SK-N-SH (cell line): ENCODE measurements around the gene UCKL1. TPM values are rescaled to one million over a fixed set of nuclear protein-coding genes. Genes with fewer than 3 reads are reported as not detected.

Experiments used
- CTCF ChIA-PET: fragments of 300-600, 350-600 bp; formaldehyde crosslinking; extraction: SDS; loops from one replicate; lab custom pipeline; 2021; lab: Yijun Ruan, JAX
- POLR2A ChIA-PET: fragments of 350-600 bp; sonication (Branson Sonifier 250); formaldehyde crosslinking; extraction: SDS; loops from one replicate; lab custom pipeline; 2020; ENCODE audit warnings: antibody characterized with exemption, inconsistent platforms; lab: Yijun Ruan, JAX
- DNase-seq: peaks from one replicate; pipeline ENCODE4 v3.0.0; 2012
- H2AFZ ChIP-seq: fragments of 200-600 bp; sonication (generic); 2 replicates; pipeline ENCODE4 v1.8.1; 2016; ENCODE audit warnings: antibody characterized with exemption, mild to moderate bottlenecking, low read depth
- H3F3A ChIP-seq: fragments of 200-600 bp; sonication (generic); replicated peaks from 2 replicates; pipeline ENCODE3; 2016; ENCODE audit warnings: antibody characterized with exemption, mild to moderate bottlenecking; ENCODE audit not compliant: insufficient read depth
- H3K27ac ChIP-seq, 2 experiments: fragments of 200-500 bp in 1 of 2; fragments of 200-600 bp in 1 of 2; sonication (Bioruptor generic) in 1 of 2; sonication (generic), shearing (Covaris generic) in 1 of 2; 2 replicates each; pipeline versions ENCODE4 v1.5.1 to v1.6.1; 2014 to 2016; ENCODE audit warnings: low read depth in 2 of 2, inconsistent platforms in 1 of 2, low read length in 1 of 2, mild to moderate bottlenecking in 1 of 2, mixed read lengths in 1 of 2
- H3K27me3 ChIP-seq: fragments of 200-600 bp; sonication (generic), shearing (Covaris generic); 2 replicates; pipeline ENCODE4 v1.6.1; 2016; ENCODE audit warnings: mixed run types; ENCODE audit not compliant: insufficient read depth
- H3K36me3 ChIP-seq, 2 experiments: fragments of 200-500 bp in 1 of 2; fragments of 200-600 bp in 1 of 2; sonication (Bioruptor generic) in 1 of 2; sonication (generic) in 1 of 2; replicated peaks in 1 of 2; 2 replicates each; pipeline versions ENCODE3 to v1.5.1; 2014 to 2016; ENCODE audit warnings: low read length in 1 of 2, mild to moderate bottlenecking in 1 of 2; ENCODE audit not compliant: insufficient read depth in 2 of 2, control insufficient read depth in 1 of 2
- H3K4me1 ChIP-seq, 2 experiments: fragments of 200-500 bp in 1 of 2; fragments of 200-600 bp in 1 of 2; sonication (Bioruptor generic) in 1 of 2; sonication (generic), shearing (Covaris generic) in 1 of 2; 2 replicates each; pipeline versions ENCODE4 v1.5.1 to v1.6.1; 2014 to 2016; ENCODE audit warnings: low read depth in 1 of 2, low read length in 1 of 2, mixed run types in 1 of 2; ENCODE audit not compliant: insufficient read depth in 2 of 2, control insufficient read depth in 1 of 2
- H3K4me2 ChIP-seq: fragments of 200-600 bp; sonication (generic), shearing (Covaris generic); 2 replicates; pipeline ENCODE4 v1.6.1; 2017; ENCODE audit warnings: mixed run types
- H3K4me3 ChIP-seq, 2 experiments: fragments of 200-500 bp in 1 of 2; fragments of 200-600 bp in 1 of 2; sonication (Bioruptor generic) in 1 of 2; sonication (generic), shearing (Covaris generic) in 1 of 2; 2 replicates each; pipeline versions ENCODE4 v1.5.1 to v1.8.1; 2014 to 2016; ENCODE audit warnings: low read depth in 2 of 2, inconsistent platforms in 1 of 2, low read length in 1 of 2, mild to moderate bottlenecking in 1 of 2, mixed read lengths in 1 of 2, moderate library complexity in 1 of 2
- H3K79me2 ChIP-seq: fragments of 200-600 bp; sonication (generic); 2 replicates; pipeline ENCODE4 v1.8.1; 2017; ENCODE audit warnings: mild to moderate bottlenecking; ENCODE audit not compliant: insufficient read depth
- H3K9ac ChIP-seq: fragments of 200-600 bp; sonication (generic); 2 replicates; pipeline ENCODE4 v1.6.1; 2017; ENCODE audit warnings: mixed run types
- H3K9me2 ChIP-seq: fragments of 200-600 bp; sonication (generic); 2 replicates; pipeline ENCODE4 v1.6.1; 2017; ENCODE audit warnings: mixed run types
- H3K9me3 ChIP-seq: fragments of 200-600 bp; sonication (generic); 2 replicates; pipeline ENCODE4 v1.6.1; 2017; ENCODE audit warnings: mixed run types, mild to moderate bottlenecking, moderate library complexity
- H4K20me1 ChIP-seq: fragments of 200-600 bp; sonication (generic); 2 replicates; pipeline ENCODE4 v1.6.1; 2017; ENCODE audit warnings: mild to moderate bottlenecking, mixed run types; ENCODE audit not compliant: insufficient read depth
- EZH2phosphoT487 ChIP-seq: fragments of 200-600 bp; sonication (generic); IDR thresholded peaks from 2 replicates; pipeline ENCODE4 v1.6.1; 2017; ENCODE audit warnings: low read depth, mixed run types, mild to moderate bottlenecking, antibody characterized with exemption, moderate library complexity, borderline replicate concordance
- GABPA ChIP-seq: IDR thresholded peaks from 2 replicates; pipeline ENCODE4 v1.4.0; 2012; ENCODE audit warnings: low read depth, mild to moderate bottlenecking
- PBX3 ChIP-seq: IDR thresholded peaks from 2 replicates; pipeline ENCODE4; 2012
- REST ChIP-seq: IDR thresholded peaks from 2 replicates; pipeline ENCODE4 v1.6.1; 2012; ENCODE audit warnings: mild to moderate bottlenecking, low read depth, low read length, moderate library complexity
- SMC3 ChIP-seq: IDR thresholded peaks from 2 replicates; pipeline ENCODE4 v1.6.1; 2012; ENCODE audit warnings: low read depth, low read length, improper control_type of control experiment
- TCF12 ChIP-seq: IDR thresholded peaks from 2 replicates; pipeline ENCODE4 v1.4.0; 2012
- WGBS: methylation state at CpG from one replicate; pipeline ENCODE4 v1.1.6; 2017; ENCODE audit warnings: low lambda C conversion rate; 5-methylcytosine and 5-hydroxymethylcytosine counted together
- polyA plus RNA-seq, 3 experiments: library from polyadenylated mRNA; depleted of rRNA; stranded (reverse); fragments of >200 nt; gene quantifications; 2 replicates each; pipeline ENCODE4 v1.2.3, GENCODE V29; 2012
- TF ChIP-seq, protein P1 (sequence below): fragments of 150-350 bp; IDR thresholded peaks from 2 replicates; pipeline ENCODE4 v1.6.1; 2016; ENCODE audit warnings: mild to moderate bottlenecking, low read depth, low read length
- TF ChIP-seq, protein P2 (sequence below): fragments of 200-600 bp; sonication (generic); IDR thresholded peaks from 2 replicates; pipeline ENCODE4 v1.6.1; 2017; ENCODE audit warnings: antibody characterized with exemption, mild to moderate bottlenecking, moderate library complexity
- TF ChIP-seq, protein P3 (sequence below): IDR thresholded peaks from 2 replicates; pipeline ENCODE4 v1.4.0; 2012; ENCODE audit warnings: low read depth

The UCKL1 gene
- polyA plus RNA-seq, 1 of the 3 experiments (the other 2 are of a cell fraction) = 71.6 TPM

- Histone ChIP-seq H3K4me3 (no peak overlapping the region), H4K20me1 (peaks cover 18% of the 10 kb centered on the region; the same call in 1 of the 2 replicates), H3K4me1 (no peaks in the 10 kb centered on the region), H3K4me2 (no peak overlapping the region), H3K36me3 (peaks cover 13 to 60% of the 10 kb centered on the region in 2 experiments), H3K9me3 (no peaks in the 10 kb centered on the region), H3K9me2 (no peaks in the 10 kb centered on the region), H2AFZ (no peak overlapping the region)
- 94% methylated on average over 8 of the region's 17 CpGs for WGBS
- CTCF ChIA-PET = interaction anchor here (1.0 to 1.5 kb wide), 3 partner anchors 11 to 157 kb away, joined by 3 to 6 read pairs (median 3); no protein-coding TSS in a partner anchor
- POLR2A ChIA-PET = no interaction called here
- TF ChIP-seq, protein P1, sequence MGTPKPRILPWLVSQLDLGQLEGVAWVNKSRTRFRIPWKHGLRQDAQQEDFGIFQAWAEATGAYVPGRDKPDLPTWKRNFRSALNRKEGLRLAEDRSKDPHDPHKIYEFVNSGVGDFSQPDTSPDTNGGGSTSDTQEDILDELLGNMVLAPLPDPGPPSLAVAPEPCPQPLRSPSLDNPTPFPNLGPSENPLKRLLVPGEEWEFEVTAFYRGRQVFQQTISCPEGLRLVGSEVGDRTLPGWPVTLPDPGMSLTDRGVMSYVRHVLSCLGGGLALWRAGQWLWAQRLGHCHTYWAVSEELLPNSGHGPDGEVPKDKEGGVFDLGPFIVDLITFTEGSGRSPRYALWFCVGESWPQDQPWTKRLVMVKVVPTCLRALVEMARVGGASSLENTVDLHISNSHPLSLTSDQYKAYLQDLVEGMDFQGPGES = no peak
- TF ChIP-seq, protein P2, sequence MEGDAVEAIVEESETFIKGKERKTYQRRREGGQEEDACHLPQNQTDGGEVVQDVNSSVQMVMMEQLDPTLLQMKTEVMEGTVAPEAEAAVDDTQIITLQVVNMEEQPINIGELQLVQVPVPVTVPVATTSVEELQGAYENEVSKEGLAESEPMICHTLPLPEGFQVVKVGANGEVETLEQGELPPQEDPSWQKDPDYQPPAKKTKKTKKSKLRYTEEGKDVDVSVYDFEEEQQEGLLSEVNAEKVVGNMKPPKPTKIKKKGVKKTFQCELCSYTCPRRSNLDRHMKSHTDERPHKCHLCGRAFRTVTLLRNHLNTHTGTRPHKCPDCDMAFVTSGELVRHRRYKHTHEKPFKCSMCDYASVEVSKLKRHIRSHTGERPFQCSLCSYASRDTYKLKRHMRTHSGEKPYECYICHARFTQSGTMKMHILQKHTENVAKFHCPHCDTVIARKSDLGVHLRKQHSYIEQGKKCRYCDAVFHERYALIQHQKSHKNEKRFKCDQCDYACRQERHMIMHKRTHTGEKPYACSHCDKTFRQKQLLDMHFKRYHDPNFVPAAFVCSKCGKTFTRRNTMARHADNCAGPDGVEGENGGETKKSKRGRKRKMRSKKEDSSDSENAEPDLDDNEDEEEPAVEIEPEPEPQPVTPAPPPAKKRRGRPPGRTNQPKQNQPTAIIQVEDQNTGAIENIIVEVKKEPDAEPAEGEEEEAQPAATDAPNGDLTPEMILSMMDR = no peak
- TF ChIP-seq TCF12 (no peak), EZH2phosphoT487 (no peak), PBX3 (no peak), SMC3 (no peak), REST (no peak), GABPA (no peak)
- TF ChIP-seq, protein P3, sequence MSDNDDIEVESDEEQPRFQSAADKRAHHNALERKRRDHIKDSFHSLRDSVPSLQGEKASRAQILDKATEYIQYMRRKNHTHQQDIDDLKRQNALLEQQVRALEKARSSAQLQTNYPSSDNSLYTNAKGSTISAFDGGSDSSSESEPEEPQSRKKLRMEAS = no peak
- TF ChIP-seq, all 33 proteins: peak for 0
- Histone ChIP-seq H3F3A (no peaks in the 10 kb centered on the region), H3K9ac (no peak overlapping the region), H3K27me3 (no peaks in the 10 kb centered on the region), H3K79me2 (peaks cover 9% of the 10 kb centered on the region; the same call in 1 of the 2 replicates), H3K27ac (no peak overlapping the region)
- DNase-seq = no peak
Observed at GRCh38 chr20:63932606-63933160, 23.5 kb downstream of the UCKL1 start.
